Effector memory CD4-positive, alpha-beta T cell (primary cell): ENCODE data around the gene CMKLR1.

ENCODE experiments used
- DNase-seq, 3 donors: peaks; one replicate each; pipeline ENCODE4 v3.0.0-alpha.2; 2020
- H3K27ac ChIP-seq: 2 replicates; pipeline ENCODE4 v1.7.0; 2013; ENCODE audit warnings: mild to moderate bottlenecking, low read length, moderate library complexity; ENCODE audit not compliant: insufficient read depth, poor library complexity, severe bottlenecking
- H3K27me3 ChIP-seq: replicated peaks from 2 replicates; pipeline ENCODE4 v1.7.0; 2013; ENCODE audit warnings: mild to moderate bottlenecking, low read length; ENCODE audit not compliant: insufficient read depth, control insufficient read depth, poor library complexity, severe bottlenecking
- H3K36me3 ChIP-seq: 2 replicates; pipeline ENCODE4 v1.7.0; 2013; ENCODE audit warnings: mild to moderate bottlenecking, low read length, moderate library complexity; ENCODE audit not compliant: control insufficient read depth, insufficient read depth
- H3K4me1 ChIP-seq: 2 replicates; pipeline ENCODE4 v1.7.0; 2013; ENCODE audit warnings: low read length, mild to moderate bottlenecking; ENCODE audit not compliant: control insufficient read depth, insufficient read depth, poor library complexity, severe bottlenecking
- H3K4me3 ChIP-seq: 2 replicates; pipeline ENCODE4 v1.7.0; 2013; ENCODE audit warnings: low read length, low read depth, mild to moderate bottlenecking; ENCODE audit not compliant: insufficient read depth, poor library complexity, severe bottlenecking
- H3K9me3 ChIP-seq: 2 replicates; pipeline ENCODE4 v1.7.0; 2013; ENCODE audit warnings: mild to moderate bottlenecking, low read length, moderate library complexity; ENCODE audit not compliant: control insufficient read depth

The CMKLR1 gene

DNA sequence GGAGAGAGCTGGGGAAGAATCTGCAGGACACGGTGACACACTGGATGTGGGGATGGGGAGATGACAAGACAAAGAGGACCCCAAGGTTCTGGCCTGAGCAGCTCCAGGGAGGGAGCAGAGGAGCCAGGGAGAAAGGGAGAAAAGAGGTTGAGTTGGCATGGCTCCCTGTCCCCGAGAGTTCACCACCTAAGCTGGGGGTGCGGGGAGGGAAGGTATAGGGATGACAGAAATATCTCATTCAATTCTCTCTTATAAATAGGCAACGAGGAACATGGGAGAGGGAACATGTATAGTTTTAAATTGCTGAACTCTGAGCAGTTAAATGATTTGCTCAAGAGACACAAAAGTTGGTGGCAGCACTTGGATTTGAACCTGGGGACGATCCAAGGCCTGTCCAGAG is 85.1 kb downstream of the CMKLR1 start:
- Histone ChIP-seq H3K36me3 (no peaks in the 10 kb centered on the region), H3K4me1 (no peaks in the 10 kb centered on the region), H3K27me3 (no peaks in the 10 kb centered on the region), H3K4me3 (no peak overlapping the region), H3K9me3 (no peaks in the 10 kb centered on the region), H3K27ac (no peak overlapping the region)
- DNase-seq = no peak

DNA sequence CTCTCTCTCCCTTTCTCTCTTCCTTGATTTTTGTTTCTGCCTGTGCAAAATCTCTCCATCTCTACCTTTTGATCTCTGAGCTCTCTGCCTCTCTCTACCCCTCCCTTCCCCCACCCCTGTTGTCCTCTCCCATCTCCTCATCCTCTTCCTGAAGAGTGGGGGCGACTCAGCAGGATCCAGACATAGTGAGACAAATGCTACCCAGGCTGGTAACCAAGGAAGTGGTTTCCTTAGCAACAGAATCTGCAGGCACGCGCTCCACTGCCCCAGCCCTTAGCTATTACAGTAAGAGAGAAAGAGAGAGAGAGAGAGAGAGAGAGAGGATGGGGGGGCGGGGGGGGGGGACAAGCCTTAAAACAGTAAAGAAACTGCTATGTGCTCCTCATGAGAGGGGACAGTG is 85.6 kb downstream of the CMKLR1 start:
- Histone ChIP-seq H3K27ac (no peak overlapping the region), H3K9me3 (no peaks in the 10 kb centered on the region), H3K4me3 (no peak overlapping the region), H3K4me1 (no peaks in the 10 kb centered on the region), H3K27me3 (no peaks in the 10 kb centered on the region), H3K36me3 (no peaks in the 10 kb centered on the region)
- no peak for DNase-seq

DNA sequence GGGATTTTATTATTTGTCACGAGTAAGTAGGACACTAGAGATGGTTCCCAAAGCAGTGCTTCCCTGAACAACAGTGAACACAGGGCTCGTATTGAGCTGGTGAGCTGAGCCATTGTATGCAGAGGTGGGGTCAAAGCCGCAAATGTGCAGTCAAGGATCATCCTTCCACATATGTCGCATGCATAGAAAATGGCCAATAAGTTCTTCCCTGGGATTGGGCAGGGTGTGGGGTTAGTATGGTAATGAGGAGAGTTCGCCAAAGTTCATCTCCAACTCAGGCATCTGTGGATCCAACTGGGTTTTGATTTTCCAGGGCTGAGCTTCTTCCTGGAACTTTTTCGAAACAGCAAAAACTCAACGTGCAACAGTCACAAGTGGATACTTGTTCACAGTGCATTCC is 86.6 kb downstream of the CMKLR1 start:
- Histone ChIP-seq H3K36me3 (no peaks in the 10 kb centered on the region), H3K4me1 (no peaks in the 10 kb centered on the region), H3K4me3 (no peak overlapping the region), H3K9me3 (no peaks in the 10 kb centered on the region), H3K27ac (no peak overlapping the region), H3K27me3 (no peaks in the 10 kb centered on the region)
- no peak for DNase-seq

DNA sequence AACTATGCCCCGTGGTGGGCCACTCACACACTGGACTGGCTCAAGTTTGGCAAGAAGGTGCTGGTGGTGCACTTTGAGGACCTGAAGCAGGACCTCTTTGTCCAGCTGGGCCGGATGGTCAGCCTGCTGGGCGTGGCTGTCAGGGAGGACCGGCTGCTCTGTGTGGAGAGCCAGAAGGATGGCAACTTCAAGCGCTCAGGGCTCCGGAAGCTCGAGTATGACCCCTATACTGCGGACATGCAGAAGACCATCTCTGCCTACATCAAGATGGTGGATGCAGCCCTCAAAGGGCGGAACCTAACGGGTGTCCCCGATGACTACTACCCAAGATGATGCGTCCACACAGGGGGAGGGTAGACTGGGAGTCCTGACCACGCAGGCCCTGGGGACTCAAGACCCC is 91.1 kb downstream of the CMKLR1 start:
- H3K4me1 ChIP-seq = no peaks in the 10 kb centered on the region
- H3K4me3 ChIP-seq = no peak overlapping the region

DNA sequence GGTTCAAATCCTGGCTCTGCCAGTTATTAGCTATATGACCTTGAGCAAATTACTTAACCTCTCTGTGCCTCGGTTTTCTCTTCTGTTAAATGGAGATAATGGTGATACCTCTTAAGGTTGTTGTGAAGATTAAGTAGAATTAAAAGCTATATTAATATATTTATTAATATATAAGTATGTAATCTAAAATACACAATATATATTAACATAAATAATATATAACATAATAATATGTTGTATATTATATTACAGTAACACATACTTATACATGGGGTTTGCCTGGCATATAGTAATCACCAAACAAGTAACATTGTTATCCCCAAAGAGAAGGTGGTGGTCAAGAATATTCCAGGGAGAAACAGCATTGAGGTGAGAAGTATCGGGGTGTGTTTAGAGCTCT is 92.0 kb downstream of the CMKLR1 start:
- no peak for DNase-seq
- Histone ChIP-seq H3K27ac (no peak overlapping the region), H3K4me3 (no peak overlapping the region), H3K4me1 (no peaks in the 10 kb centered on the region), H3K9me3 (no peaks in the 10 kb centered on the region), H3K27me3 (no peaks in the 10 kb centered on the region), H3K36me3 (no peaks in the 10 kb centered on the region)

More for the DNA sequence above, 91.1 kb downstream of the CMKLR1 start:
- Histone ChIP-seq H3K36me3 (no peaks in the 10 kb centered on the region), H3K9me3 (no peaks in the 10 kb centered on the region), H3K27me3 (no peaks in the 10 kb centered on the region), H3K27ac (no peak overlapping the region)
- no peak for DNase-seq

GRCh38 chr12:108241986-108242703 is 97.0 kb downstream of the CMKLR1 start:
- no peaks in the 10 kb centered on the region for H3K4me1 ChIP-seq
- H3K27me3 ChIP-seq = no peaks in the 10 kb centered on the region
- H3K9me3 ChIP-seq = no peaks in the 10 kb centered on the region
- no peak overlapping the region for H3K4me3 ChIP-seq
- no peaks in the 10 kb centered on the region for H3K36me3 ChIP-seq
- no peak overlapping the region for H3K27ac ChIP-seq
- DNase-seq = no peak

DNA sequence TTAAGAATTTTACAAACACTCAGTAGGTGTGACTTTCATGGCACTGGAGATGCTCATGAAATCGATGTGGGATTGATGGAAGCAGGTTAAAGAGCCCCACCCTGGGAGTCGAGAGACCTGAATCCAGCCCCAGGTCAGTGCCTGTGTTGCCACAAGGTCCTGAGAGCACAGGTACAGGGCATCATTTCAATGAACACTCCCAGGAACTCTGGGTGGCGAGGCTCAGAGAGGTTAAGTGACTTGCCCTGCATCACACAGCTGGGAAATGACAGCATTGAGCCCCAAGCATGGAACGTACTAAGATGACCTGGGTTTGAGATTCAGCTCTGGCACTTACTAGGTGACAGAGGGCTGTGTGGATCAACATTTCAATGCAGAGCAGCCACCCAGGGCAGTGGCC is 98.2 kb downstream of the CMKLR1 start:
- H3K27me3 ChIP-seq = no peaks in the 10 kb centered on the region
- no peaks in the 10 kb centered on the region for H3K36me3 ChIP-seq
- H3K9me3 ChIP-seq = no peaks in the 10 kb centered on the region
- no peak overlapping the region for H3K4me3 ChIP-seq
- H3K4me1 ChIP-seq = no peaks in the 10 kb centered on the region
- H3K27ac ChIP-seq = no peak overlapping the region
- no peak for DNase-seq

GRCh38 chr12:108240027-108240785 is 98.9 kb downstream of the CMKLR1 start:
- Histone ChIP-seq H3K4me1 (no peaks in the 10 kb centered on the region), H3K36me3 (no peaks in the 10 kb centered on the region), H3K9me3 (no peaks in the 10 kb centered on the region), H3K4me3 (no peak overlapping the region), H3K27ac (no peak overlapping the region), H3K27me3 (no peaks in the 10 kb centered on the region)
- no peak for DNase-seq

DNA sequence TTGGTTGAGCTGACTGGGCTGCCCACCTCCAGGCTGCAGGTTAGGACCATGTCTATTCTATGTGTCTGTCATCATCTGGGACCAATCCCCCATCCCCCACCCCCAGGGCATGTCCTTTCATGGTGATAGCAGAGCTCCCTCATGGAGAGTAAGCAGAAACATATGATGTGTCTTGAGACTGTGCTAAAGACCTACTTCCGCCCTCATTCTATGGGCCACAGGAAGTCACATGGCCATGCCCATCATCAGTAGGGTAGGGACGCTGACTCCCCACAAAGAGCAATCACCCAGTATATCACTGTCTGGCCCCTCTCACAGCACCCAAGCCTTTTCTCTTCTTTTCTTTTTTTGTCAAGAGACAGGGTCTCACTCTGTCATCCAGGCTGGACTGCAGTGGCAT is 99.7 kb downstream of the CMKLR1 start:
- Histone ChIP-seq H3K4me1 (no peaks in the 10 kb centered on the region), H3K36me3 (no peaks in the 10 kb centered on the region), H3K27ac (no peak overlapping the region), H3K4me3 (no peak overlapping the region), H3K27me3 (no peaks in the 10 kb centered on the region), H3K9me3 (no peaks in the 10 kb centered on the region)
- no peak for DNase-seq

DNA sequence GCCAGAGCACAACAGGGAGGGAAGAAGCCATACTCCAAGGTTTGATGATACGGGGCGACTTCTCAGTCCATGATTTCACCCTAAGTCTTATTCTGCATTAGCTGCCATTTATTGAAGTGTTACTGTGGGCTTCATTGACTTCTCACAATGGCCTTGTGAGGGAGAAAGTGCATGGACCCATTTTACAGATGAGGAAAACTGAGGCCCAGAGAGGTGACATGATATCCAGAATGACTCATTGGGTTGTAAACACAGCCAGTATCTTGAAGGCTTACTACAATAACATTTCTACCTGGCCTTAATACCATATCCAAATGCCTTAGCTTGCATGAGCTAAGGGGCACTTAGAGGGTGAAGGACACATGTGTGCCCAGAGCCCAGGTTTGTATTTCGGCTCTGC is 100.6 kb downstream of the CMKLR1 start:
- H3K36me3 ChIP-seq = no peaks in the 10 kb centered on the region
- no peaks in the 10 kb centered on the region for H3K4me1 ChIP-seq
- no peak for DNase-seq
- no peak overlapping the region for H3K4me3 ChIP-seq
- no peaks in the 10 kb centered on the region for H3K27me3 ChIP-seq
- H3K9me3 ChIP-seq = no peaks in the 10 kb centered on the region
- H3K27ac ChIP-seq = no peak overlapping the region
